Activated CD4-positive, alpha-beta T cell treated with anti-CD3 and anti-CD28 coated beads, Interleukin-2, amount 10 ng/mL, durations not matched to agents 24 days and 14 days (primary cell): Measurements from ENCODE around the gene SBNO1. TPM values are rescaled to one million over a fixed set of nuclear protein-coding genes. Genes with fewer than 3 reads are reported as not detected.

Experiments
- DNase-seq: peaks from one replicate; pipeline ENCODE4 v3.0.0; 2022
- H3K27ac Mint-ChIP-seq: one replicate; pipeline ENCODE4 v1.8.0; 2022; ENCODE audit warnings: mild to moderate bottlenecking, mixed read lengths
- H3K27me3 Mint-ChIP-seq: one replicate; pipeline ENCODE4 v1.8.0; 2022; ENCODE audit warnings: mixed read lengths
- H3K36me3 Mint-ChIP-seq: one replicate; pipeline ENCODE4 v1.8.0; 2022; ENCODE audit warnings: low read depth, mild to moderate bottlenecking, mixed read lengths
- H3K4me1 Mint-ChIP-seq: one replicate; pipeline ENCODE4 v1.8.0; 2021; ENCODE audit warnings: mixed read lengths
- H3K4me3 Mint-ChIP-seq: one replicate; pipeline ENCODE4 v1.8.0; 2022; ENCODE audit warnings: mild to moderate bottlenecking, moderate library complexity, mixed read lengths
- H3K9me3 Mint-ChIP-seq: one replicate; pipeline ENCODE4 v1.8.0; 2021; ENCODE audit warnings: mixed read lengths
- intact Hi-C: fragments of 100-400 bp; cut with micrococcal nuclease; formaldehyde crosslinking; loops from one replicate; pipeline ENCODE4 v1.15.1; 2023
- total RNA-seq: library from RNA; stranded (reverse); gene quantifications from 2 replicates; pipeline ENCODE4 v1.2.3, GENCODE V29; 2022

The SBNO1 gene
- total RNA-seq, 1 donor from 2014 or later, result 54.2 TPM

DNA sequence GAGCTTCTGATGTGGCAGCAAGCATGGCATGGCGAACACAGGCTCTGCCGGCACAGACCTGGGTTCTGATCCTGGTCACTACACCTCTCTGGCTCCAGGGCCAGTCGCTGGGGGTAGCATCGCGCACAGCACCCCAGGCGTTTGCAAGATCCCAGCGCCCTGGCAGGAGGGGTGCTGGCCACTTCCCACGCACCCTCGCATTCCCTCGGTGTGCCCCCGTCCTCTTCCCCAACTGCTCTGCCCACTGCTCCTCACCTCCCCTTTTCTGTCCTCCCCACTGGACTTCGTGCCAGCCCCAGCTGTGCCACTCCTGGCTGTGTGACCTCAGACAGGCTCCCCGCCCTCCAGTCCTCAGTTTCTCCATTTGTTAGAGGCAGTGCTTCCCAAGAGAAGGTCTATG lies 95.8 kb downstream of the SBNO1 start:
- no peaks in the 10 kb centered on the region for H3K27me3 Mint-ChIP-seq
- peak overlapping the region; percentile 92 for H3K4me3 Mint-ChIP-seq
- H3K4me1 Mint-ChIP-seq, result peaks cover 16% of the 10 kb centered on the region
- no peak for DNase-seq
- H3K27ac Mint-ChIP-seq, result peak overlapping the region; percentile 72
- intact Hi-C loops, result no loop called here
- H3K9me3 Mint-ChIP-seq, result no peaks in the 10 kb centered on the region
- H3K36me3 Mint-ChIP-seq, result peaks cover 5% of the 10 kb centered on the region

DNA sequence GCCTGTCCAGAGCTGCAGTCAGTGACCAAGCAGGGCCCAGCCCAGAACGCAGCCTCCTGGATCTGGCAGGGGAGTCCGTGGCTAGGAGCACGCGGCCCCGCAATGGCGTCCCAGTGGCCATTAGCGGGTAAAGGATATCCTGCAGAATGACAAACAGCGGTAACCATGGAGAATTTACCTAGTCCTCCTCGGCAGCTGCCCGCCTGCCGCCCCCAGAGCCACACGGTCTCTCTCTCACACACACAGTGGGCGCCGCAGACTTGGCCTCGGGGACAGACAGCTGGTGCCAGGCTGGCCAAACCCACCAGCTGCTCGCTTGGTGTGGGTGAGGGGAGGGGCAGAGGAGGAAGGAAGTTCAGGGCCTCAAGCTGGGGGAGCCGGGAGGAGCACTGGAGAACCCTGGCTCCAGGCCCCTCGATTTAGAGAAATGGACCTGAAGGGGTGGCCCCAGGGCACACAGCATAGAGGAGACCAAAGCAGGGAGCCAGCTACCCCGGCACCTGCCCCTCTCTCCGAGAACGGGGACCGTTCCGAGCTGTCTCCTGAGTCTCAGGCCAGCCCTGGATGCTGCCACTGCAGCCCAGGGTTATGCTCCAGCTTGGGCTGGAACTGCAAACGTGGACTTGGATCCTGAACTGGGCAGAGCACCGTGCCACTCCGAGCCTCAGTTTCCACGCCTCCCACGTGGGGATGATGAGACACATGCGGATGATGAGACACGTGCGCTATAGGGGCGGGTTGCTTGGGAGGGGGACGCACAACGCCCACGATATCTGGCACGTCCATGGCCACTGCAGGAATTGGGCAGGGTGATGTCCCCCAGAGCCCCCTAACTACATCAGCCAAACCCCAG lies 96.4 kb downstream of the SBNO1 start:
- Mint-ChIP-seq H3K4me1 (peaks cover 16% of the 10 kb centered on the region), H3K36me3 (peaks cover 5% of the 10 kb centered on the region), H3K4me3 (no peak overlapping the region), H3K27me3 (no peaks in the 10 kb centered on the region), H3K27ac (peak overlapping the region; percentile 60), H3K9me3 (no peaks in the 10 kb centered on the region)
- intact Hi-C loops, result no loop called here
- no peak for DNase-seq

- intact Hi-C loops, result no loop called here
Observed at GRCh38 chr12:123267335-123267920, 97.2 kb downstream of the SBNO1 start.

DNA sequence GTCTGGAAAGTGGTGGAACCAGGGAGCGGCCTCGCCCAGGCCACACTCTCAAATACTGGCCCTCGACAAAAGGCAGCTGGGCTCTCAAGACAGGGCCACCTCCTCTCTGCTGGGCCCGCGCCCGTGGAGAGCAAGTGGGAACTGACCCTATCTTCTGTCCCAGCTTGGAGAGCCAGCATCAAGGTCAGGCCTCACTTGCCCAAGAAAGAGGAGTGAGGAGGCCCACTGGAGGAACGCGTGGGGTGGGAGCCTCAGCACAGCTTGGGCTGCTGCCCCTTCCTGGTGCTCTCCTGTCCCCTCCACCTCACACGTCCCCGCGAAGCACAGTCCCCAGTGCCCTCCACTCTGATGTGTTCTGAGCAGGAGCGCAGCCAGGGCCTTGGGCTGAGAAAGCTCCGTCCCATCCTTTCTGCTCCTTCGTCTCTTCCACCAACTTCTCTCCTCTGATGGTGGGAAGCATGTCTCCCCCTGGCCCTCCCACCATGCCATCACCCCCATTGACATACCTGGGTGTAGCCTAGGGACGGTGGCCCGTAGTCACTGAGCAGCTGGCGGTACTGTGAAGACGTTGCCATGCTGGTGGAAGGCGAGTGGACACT lies 97.9 kb downstream of the SBNO1 start:
- Mint-ChIP-seq H3K27me3 (no peaks in the 10 kb centered on the region), H3K9me3 (no peaks in the 10 kb centered on the region), H3K36me3 (peaks cover 7% of the 10 kb centered on the region), H3K4me1 (peaks cover 15% of the 10 kb centered on the region), H3K27ac (no peak overlapping the region), H3K4me3 (no peak overlapping the region)
- intact Hi-C loops, result no loop called here
- DNase-seq, result no peak

More at GRCh38 chr12:123267335-123267920, 97.2 kb downstream of the SBNO1 start:
- H3K36me3 Mint-ChIP-seq, result peaks cover 7% of the 10 kb centered on the region
- peak overlapping the region; percentile 60 for H3K27ac Mint-ChIP-seq
- H3K9me3 Mint-ChIP-seq, result no peaks in the 10 kb centered on the region
- H3K27me3 Mint-ChIP-seq, result no peaks in the 10 kb centered on the region
- peaks cover 16% of the 10 kb centered on the region for H3K4me1 Mint-ChIP-seq
- no peak for DNase-seq
- H3K4me3 Mint-ChIP-seq, result no peak overlapping the region

- no peaks in the 10 kb centered on the region for H3K9me3 Mint-ChIP-seq
- H3K4me1 Mint-ChIP-seq, result peaks cover 17% of the 10 kb centered on the region
- H3K4me3 Mint-ChIP-seq, result no peak overlapping the region
- H3K27ac Mint-ChIP-seq, result no peak overlapping the region
- no peak for DNase-seq
- peaks cover 8% of the 10 kb centered on the region for H3K36me3 Mint-ChIP-seq
- no peaks in the 10 kb centered on the region for H3K27me3 Mint-ChIP-seq
- intact Hi-C loops, result no loop called here
Observed at GRCh38 chr12:123265851-123266678, 98.6 kb downstream of the SBNO1 start.

GRCh38 chr12:123264642-123265041 lies 100.0 kb downstream of the SBNO1 start:
- Mint-ChIP-seq H3K4me1 (peaks cover 11% of the 10 kb centered on the region), H3K36me3 (peaks cover 20% of the 10 kb centered on the region), H3K4me3 (no peak overlapping the region), H3K9me3 (no peaks in the 10 kb centered on the region), H3K27me3 (no peaks in the 10 kb centered on the region), H3K27ac (no peak overlapping the region)
- intact Hi-C loops, result no loop called here
- no peak for DNase-seq

DNA sequence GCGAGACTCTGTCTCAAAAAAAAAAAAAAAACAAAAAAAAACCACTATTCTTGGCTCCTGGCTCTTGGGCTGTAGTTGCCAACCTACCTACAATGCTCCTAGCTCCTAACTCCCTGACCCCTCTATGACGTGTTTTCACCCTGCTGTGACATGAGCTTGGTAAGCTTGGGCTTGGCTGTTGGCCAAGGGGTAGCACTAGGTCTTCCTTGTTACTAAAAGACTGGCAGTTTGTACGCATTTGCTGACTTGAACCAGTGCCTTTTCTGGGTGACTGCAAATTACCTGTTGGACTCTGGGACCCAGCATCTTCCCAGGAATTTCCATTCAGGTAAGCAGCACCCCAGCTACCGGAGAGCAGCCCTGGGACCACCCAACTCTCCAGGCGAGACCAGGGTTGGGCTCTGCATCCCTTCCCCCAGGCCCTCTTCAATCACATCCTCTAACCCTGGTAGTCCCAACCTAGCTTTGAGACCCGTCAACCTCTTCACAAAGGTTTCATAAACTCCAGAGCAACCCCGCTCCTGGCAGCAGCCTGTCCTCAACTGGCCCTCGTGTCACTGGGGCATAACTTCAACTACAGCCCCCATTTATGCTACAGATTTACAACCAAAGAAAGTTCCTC lies 101.3 kb downstream of the SBNO1 start:
- peaks cover 9% of the 10 kb centered on the region for H3K4me1 Mint-ChIP-seq
- peaks cover 29% of the 10 kb centered on the region for H3K36me3 Mint-ChIP-seq
- H3K27ac Mint-ChIP-seq, result no peak overlapping the region
- intact Hi-C loops, result no loop called here
- no peaks in the 10 kb centered on the region for H3K27me3 Mint-ChIP-seq
- H3K9me3 Mint-ChIP-seq, result no peaks in the 10 kb centered on the region
- H3K4me3 Mint-ChIP-seq, result no peak overlapping the region
- no peak for DNase-seq

DNA sequence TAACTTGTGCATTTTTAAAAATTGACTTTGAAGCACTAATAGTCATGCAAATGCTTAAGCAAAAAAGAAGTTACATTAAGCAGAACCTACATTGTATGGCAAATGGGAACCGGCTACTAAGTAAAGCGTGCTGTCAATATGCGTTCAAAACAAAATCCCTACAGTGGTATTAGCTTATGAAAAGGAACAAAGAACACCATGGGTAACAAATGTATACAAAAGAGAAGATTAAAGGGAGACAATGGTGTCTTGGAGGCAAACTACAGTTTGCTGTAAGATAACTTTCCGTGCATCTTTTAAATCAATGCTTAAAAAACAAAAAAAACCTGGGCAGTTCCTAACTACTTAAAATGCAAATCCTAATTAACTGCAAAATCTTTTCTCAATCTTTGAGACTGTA lies 103.5 kb downstream of the SBNO1 start:
- Mint-ChIP-seq H3K36me3 (peaks cover 41% of the 10 kb centered on the region), H3K4me1 (peaks cover 9% of the 10 kb centered on the region), H3K27ac (no peak overlapping the region), H3K4me3 (no peak overlapping the region), H3K9me3 (no peaks in the 10 kb centered on the region), H3K27me3 (no peaks in the 10 kb centered on the region)
- intact Hi-C loops, result no loop called here
- no peak for DNase-seq

DNA sequence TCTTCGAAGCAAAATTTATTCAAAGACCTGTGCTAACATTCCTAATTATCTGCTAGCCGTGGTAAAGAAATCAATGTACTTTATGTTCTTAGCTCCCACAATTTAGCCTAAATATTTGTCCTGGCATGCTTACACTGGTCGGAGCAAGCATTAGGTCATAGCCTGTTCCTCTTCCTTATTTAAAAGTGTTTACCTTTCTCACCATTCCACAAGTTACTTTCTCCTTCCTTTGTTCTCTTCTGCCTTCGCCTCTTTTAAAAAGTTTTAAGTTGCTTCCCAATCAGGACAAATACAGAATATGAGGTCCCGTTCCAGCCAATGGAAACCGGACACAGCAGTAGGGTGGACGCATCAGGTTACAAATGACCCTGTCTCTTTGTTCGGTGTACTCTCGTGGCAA lies 104.6 kb downstream of the SBNO1 start:
- no peak for DNase-seq
- no peak overlapping the region for H3K4me3 Mint-ChIP-seq
- no peaks in the 10 kb centered on the region for H3K27me3 Mint-ChIP-seq
- no peak overlapping the region for H3K27ac Mint-ChIP-seq
- peaks cover 9% of the 10 kb centered on the region for H3K4me1 Mint-ChIP-seq
- peaks cover 46% of the 10 kb centered on the region for H3K36me3 Mint-ChIP-seq
- intact Hi-C loops, result no loop called here
- H3K9me3 Mint-ChIP-seq, result no peaks in the 10 kb centered on the region

GRCh38 chr12:123258593-123258992 lies 106.1 kb downstream of the SBNO1 start:
- no peaks in the 10 kb centered on the region for H3K27me3 Mint-ChIP-seq
- H3K36me3 Mint-ChIP-seq, result peaks cover 54% of the 10 kb centered on the region
- no peaks in the 10 kb centered on the region for H3K9me3 Mint-ChIP-seq
- DNase-seq, result no peak
- intact Hi-C loops, result no loop called here
- H3K4me3 Mint-ChIP-seq, result no peak overlapping the region
- no peak overlapping the region for H3K27ac Mint-ChIP-seq
- peaks cover 13% of the 10 kb centered on the region for H3K4me1 Mint-ChIP-seq

DNA sequence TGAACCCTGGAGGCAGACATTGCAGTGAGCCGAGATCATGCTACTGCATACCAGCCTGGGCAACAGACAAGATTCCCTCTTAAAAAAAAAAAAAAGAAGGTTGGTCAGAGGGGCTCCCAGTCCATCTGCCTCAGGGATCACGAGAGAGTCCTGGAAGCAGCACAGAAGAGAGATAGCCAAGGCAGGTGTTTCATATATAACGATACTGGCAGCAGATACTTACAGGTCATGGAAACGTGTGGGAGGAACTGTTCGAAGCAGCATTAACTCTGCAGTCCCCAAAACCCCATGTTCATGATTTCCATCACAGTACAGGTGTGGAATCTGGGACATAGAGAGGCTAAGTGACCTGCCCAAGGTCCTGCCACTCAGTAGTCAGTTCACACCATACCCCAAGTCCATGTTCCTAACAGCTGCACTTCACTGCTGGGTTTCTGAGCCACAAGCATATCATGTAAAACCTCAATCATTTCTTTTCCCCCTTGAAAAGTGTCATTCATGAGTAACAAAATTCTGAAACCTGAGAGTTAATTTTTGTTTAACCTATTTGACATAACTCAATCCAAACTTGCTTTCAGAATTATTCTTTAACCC lies 109.7 kb downstream of the SBNO1 start:
- DNase-seq, result no peak
- intact Hi-C loops, result no loop called here
- H3K4me3 Mint-ChIP-seq, result no peak overlapping the region
- no peaks in the 10 kb centered on the region for H3K9me3 Mint-ChIP-seq
- H3K27me3 Mint-ChIP-seq, result no peaks in the 10 kb centered on the region
- peaks cover 23% of the 10 kb centered on the region for H3K4me1 Mint-ChIP-seq
- H3K36me3 Mint-ChIP-seq, result peaks cover 51% of the 10 kb centered on the region
- H3K27ac Mint-ChIP-seq, result peak overlapping the region; percentile 20

GRCh38 chr12:123253641-123254459 lies 110.8 kb downstream of the SBNO1 start:
- peaks cover 23% of the 10 kb centered on the region for H3K4me1 Mint-ChIP-seq

More at GRCh38 chr12:123253641-123254459, 110.8 kb downstream of the SBNO1 start:
- peaks cover 48% of the 10 kb centered on the region for H3K36me3 Mint-ChIP-seq
- H3K27me3 Mint-ChIP-seq, result no peaks in the 10 kb centered on the region
- H3K9me3 Mint-ChIP-seq, result no peaks in the 10 kb centered on the region
- no peak overlapping the region for H3K27ac Mint-ChIP-seq
- no peak overlapping the region for H3K4me3 Mint-ChIP-seq
- intact Hi-C loops, result no loop called here
- no peak for DNase-seq
